GM23338 (cell line): ENCODE measurements around the gene GLP1R. TPM values are rescaled to one million over a fixed set of nuclear protein-coding genes. Genes with fewer than 3 reads are reported as not detected.

Experiments used
- ATAC-seq: fragments of 200-7000 bp; cut with Tn5 transposase; 3 replicates; pipeline ENCODE4 v1.9.1; 2020
- DNase-seq: peaks from one replicate; pipeline ENCODE4 v3.0.0-alpha.2; 2015; ENCODE audit warnings: low spot score
- H2AFZ ChIP-seq: fragments of 200-600 bp; sonication (generic); 2 replicates; pipeline ENCODE4 v1.8.0; 2016; ENCODE audit warnings: antibody characterized with exemption, mild to moderate bottlenecking, moderate library complexity
- H3F3A ChIP-seq: fragments of 200-600 bp; sonication (generic); replicated peaks from 2 replicates; pipeline ENCODE4 v1.8.0; 2017; ENCODE audit warnings: antibody characterized with exemption, mixed run types, low read depth
- H3K27ac ChIP-seq: fragments of 200-600 bp; sonication (generic); 2 replicates; pipeline ENCODE4 v1.6.1; 2016; ENCODE audit warnings: low read depth
- H3K27me3 ChIP-seq: fragments of 200-600 bp; sonication (generic); 2 replicates; pipeline ENCODE4 v1.8.0; 2016; ENCODE audit warnings: mild to moderate bottlenecking, mixed run types, moderate library complexity; ENCODE audit not compliant: insufficient read depth
- H3K36me3 ChIP-seq: fragments of 200-600 bp; sonication (generic); 2 replicates; pipeline ENCODE4 v1.8.0; 2016; ENCODE audit warnings: mild to moderate bottlenecking; ENCODE audit not compliant: insufficient read depth
- H3K4me1 ChIP-seq: fragments of 200-600 bp; sonication (generic); 2 replicates; pipeline ENCODE4 v1.8.0; 2016; ENCODE audit warnings: mild to moderate bottlenecking, moderate library complexity; ENCODE audit not compliant: insufficient read depth
- H3K4me2 ChIP-seq: fragments of 200-600 bp; sonication (generic); 2 replicates; pipeline ENCODE4 v1.7.1; 2017; ENCODE audit warnings: mixed run types
- H3K4me3 ChIP-seq: fragments of 200-600 bp; sonication (generic); 2 replicates; pipeline ENCODE4 v1.6.1; 2016; ENCODE audit warnings: mixed run types
- H3K79me2 ChIP-seq: fragments of 200-600 bp; sonication (generic); replicated peaks from 2 replicates; pipeline ENCODE4 v1.8.0; 2017; ENCODE audit warnings: mild to moderate bottlenecking; ENCODE audit not compliant: insufficient read depth
- H3K9me2 ChIP-seq: fragments of 200-600 bp; sonication (generic); 2 replicates; pipeline ENCODE4 v1.8.0; 2017; ENCODE audit not compliant: insufficient read depth
- H4K20me1 ChIP-seq: fragments of 200-600 bp; sonication (generic); replicated peaks from 2 replicates; pipeline ENCODE4 v1.8.0; 2017; ENCODE audit warnings: mild to moderate bottlenecking; ENCODE audit not compliant: insufficient read depth
- H3K27ac Mint-ChIP-seq: 2 replicates; pipeline ENCODE4 v1.8.0; 2020; ENCODE audit warnings: inconsistent platforms, mild to moderate bottlenecking, moderate library complexity, mixed read lengths
- H3K27me3 Mint-ChIP-seq: 3 replicates; pipeline ENCODE4 v1.8.0; 2022; ENCODE audit warnings: low read depth, mild to moderate bottlenecking, moderate library complexity, mixed read lengths, inconsistent platforms; ENCODE audit not compliant: insufficient read depth, poor library complexity
- H3K36me3 Mint-ChIP-seq: 3 replicates; pipeline ENCODE4 v1.8.0; 2021; ENCODE audit warnings: low read depth, mild to moderate bottlenecking, inconsistent platforms, moderate library complexity, mixed read lengths
- H3K4me1 Mint-ChIP-seq: 3 replicates; pipeline ENCODE4 v1.8.0; 2020; ENCODE audit warnings: mild to moderate bottlenecking, inconsistent platforms, mixed read lengths
- H3K4me3 Mint-ChIP-seq: 3 replicates; pipeline ENCODE4 v1.8.0; 2021; ENCODE audit warnings: moderate library complexity, mild to moderate bottlenecking, inconsistent platforms, mixed read lengths
- H3K9me3 Mint-ChIP-seq: 3 replicates; pipeline ENCODE4 v1.8.0; 2020; ENCODE audit warnings: moderate library complexity, mild to moderate bottlenecking, inconsistent platforms, mixed read lengths
- CTCF ChIP-seq, 2 experiments: fragments of 200-600 bp in 1 of 2; sonication (generic) in 1 of 2; conservative IDR thresholded peaks; 2 replicates each; pipeline versions ENCODE4 v1.5.1 to v1.6.1; 2016 to 2017; ENCODE audit warnings: antibody characterized with exemption in 2 of 2, low read depth in 2 of 2, mild to moderate bottlenecking in 2 of 2, moderate library complexity in 1 of 2
- ETS1 ChIP-seq: IDR thresholded peaks from 2 replicates; pipeline ENCODE4 v1.6.1; 2016; ENCODE audit warnings: antibody characterized with exemption
- EZH2 ChIP-seq: fragments of 200-600 bp; sonication (generic); IDR thresholded peaks from one replicate; pipeline ENCODE4 v1.8.0; 2017; ENCODE audit warnings: antibody characterized with exemption, mild to moderate bottlenecking, low read depth; ENCODE audit not compliant: unreplicated experiment
- EZH2phosphoT487 ChIP-seq: fragments of 200-600 bp; sonication (generic); IDR thresholded peaks from one replicate; pipeline ENCODE4 v1.8.1; 2018; ENCODE audit warnings: antibody characterized with exemption; ENCODE audit not compliant: unreplicated experiment
- NANOG ChIP-seq: IDR thresholded peaks from 2 replicates; pipeline ENCODE4 v1.6.1; 2016; ENCODE audit warnings: antibody characterized with exemption, borderline replicate concordance
- POLR2AphosphoS5 ChIP-seq: IDR thresholded peaks from 2 replicates; pipeline ENCODE4 v1.6.1; 2016; ENCODE audit warnings: antibody characterized with exemption, low read depth
- REST ChIP-seq: IDR thresholded peaks from one replicate; pipeline ENCODE4 v1.6.1; 2018; ENCODE audit warnings: antibody characterized with exemption; ENCODE audit not compliant: unreplicated experiment
- STAT1 ChIP-seq: IDR thresholded peaks from one replicate; pipeline ENCODE4 v1.6.1; 2016; ENCODE audit warnings: antibody characterized with exemption; ENCODE audit not compliant: unreplicated experiment
- ZNF114 ChIP-seq: fragments of 250-450 bp; sonication (Bioruptor Pico); IDR thresholded peaks from 2 replicates; pipeline ENCODE4 v1.5.0; 2020; ENCODE audit warnings: mild to moderate bottlenecking, moderate library complexity
- ZNF331 ChIP-seq: fragments of 250-450 bp; sonication (Bioruptor Pico); IDR thresholded peaks from 2 replicates; pipeline ENCODE4 v1.5.0; 2020; ENCODE audit warnings: low read depth, mild to moderate bottlenecking, moderate library complexity
- polyA plus RNA-seq: library from polyadenylated mRNA; unstranded; fragments of >200 nt; fragmentation: Nextera tagmentation; extraction: Ambion mirVana; gene quantifications from 2 replicates; pipeline ENCODE4 v1.2.1, GENCODE V29; 2016
- total RNA-seq: library from RNA; depleted of rRNA; stranded (reverse); fragments of >200 nt; shearing (Covaris generic); gene quantifications from 2 replicates; pipeline ENCODE4 v1.2.3, GENCODE V29; 2014

The GLP1R gene
- total and polyA plus RNA-seq, 2 experiments from 2014 or later: 0.42 to 3.7 TPM

GRCh38 chr6:39095578-39095977 lies 47.0 kb downstream of the GLP1R start (continued):
- TF ChIP-seq CTCF (conservative IDR thresholded peaks at IDR 0.05; ENCODE audit: low read depth in 2 of 2) (no peak), REST (no peak), EZH2phosphoT487 (no peak), NANOG (no peak)

- DNase-seq: no peak
- Mint-ChIP-seq H3K27ac (no peak overlapping the region), H3K9me3 (no peaks in the 10 kb centered on the region), H3K4me3 (no peak overlapping the region), H3K27me3 (peaks cover 1% of the 10 kb centered on the region), H3K4me1 (peaks cover 8% of the 10 kb centered on the region), H3K36me3 (peaks cover 1% of the 10 kb centered on the region; the same call in 2 of the 3 replicates)
- Histone ChIP-seq H3K9me2 (no peaks in the 10 kb centered on the region), H3F3A (no peaks in the 10 kb centered on the region), H2AFZ (no peak overlapping the region), H4K20me1 (no peaks in the 10 kb centered on the region), H3K27me3 (no peaks in the 10 kb centered on the region), H3K79me2 (no peaks in the 10 kb centered on the region), H3K4me2 (no peak overlapping the region), H3K36me3 (no peaks in the 10 kb centered on the region; the same call in 1 of the 2 replicates), H3K4me1 (peaks cover 11% of the 10 kb centered on the region), H3K4me3 (no peak overlapping the region), H3K27ac (no peak overlapping the region)
- ATAC-seq: no peak
- TF ChIP-seq REST (no peak), ETS1 (no peak), NANOG (no peak), ZNF331 (CRISPR knock-in tag) (no peak), EZH2phosphoT487 (no peak), CTCF (conservative IDR thresholded peaks at IDR 0.05; ENCODE audit: low read depth in 2 of 2) (no peak), EZH2 (no peak), ZNF114 (CRISPR knock-in tag) (no peak), STAT1 (no peak), POLR2AphosphoS5 (no peak)
These were observed 51.8 kb downstream of the GLP1R start for GRCh38 chr6:39100358-39100757.
